GM12878 (cell line): ENCODE data around the gene PRKCE. TPM values are rescaled to one million over a fixed set of nuclear protein-coding genes. Genes with fewer than 3 reads are reported as not detected.

Experiments used
- ATAC-seq: fragments of 200-7000 bp; cut with Tn5 transposase; 3 replicates; pipeline ENCODE4 v1.9.1; 2020; ENCODE audit warnings: mild to moderate bottlenecking, moderate library complexity
- BruUV-seq: library from RNA; stranded (reverse); fragments of 400-500 nt; replicated peaks from 2 replicates; lab custom pipeline; 2021; lab: Mats Ljungman, UMichigan
- CTCF ChIA-PET: fragments of 300-600 bp; sonication (Branson Sonifier 250); formaldehyde crosslinking; extraction: SDS; loops from one replicate; lab custom pipeline; 2021; ENCODE audit warnings: inconsistent platforms; lab: Yijun Ruan, JAX
- POLR2A ChIA-PET: fragments of 350-600 bp; formaldehyde crosslinking; extraction: SDS; loops from one replicate; lab custom pipeline; 2021; ENCODE audit warnings: inconsistent platforms; lab: Charles Lee
- RAD21 ChIA-PET: fragments of 300-600 bp; sonication (Branson Sonifier 250); formaldehyde crosslinking; loops from one replicate; lab custom pipeline; 2023; ENCODE audit warnings: antibody characterized with exemption; ENCODE audit not compliant: unreplicated experiment; lab: Charles Lee
- SMC1A ChIA-PET: fragments of 300-600 bp; sonication (Branson Sonifier 250); formaldehyde crosslinking; loops from one replicate; lab custom pipeline; 2023; ENCODE audit not compliant: unreplicated experiment, uncharacterized antibody; lab: Charles Lee
- DNase-seq: peaks from one replicate; pipeline ENCODE4 v3.0.0-alpha.2; 2011; ENCODE audit warnings: low read depth, low spot score
- FAIRE-seq: peaks from 3 replicates; lab custom pipeline; 2011; peaks lifted over from hg19 to GRCh38; lab: Jason Lieb, UNC
- H2AFZ ChIP-seq: 2 replicates; pipeline ENCODE4 v1.6.0; 2011; ENCODE audit warnings: low read depth, low read length, control low read depth; ENCODE audit not compliant: control insufficient read depth
- H3K27ac ChIP-seq: 2 replicates; pipeline ENCODE4 v1.5.1; 2011; ENCODE audit warnings: control low read depth; ENCODE audit not compliant: control insufficient read depth, insufficient read depth
- H3K27me3 ChIP-seq, 2 experiments: replicated peaks in 1 of 2; 2 replicates each; pipeline versions ENCODE4 v1.6.0 to v1.6.1; 2011; ENCODE audit warnings: low read length in 1 of 2; ENCODE audit not compliant: control insufficient read depth in 2 of 2, insufficient read depth in 2 of 2
- H3K36me3 ChIP-seq, 2 experiments: 2 replicates each; pipeline ENCODE4 v1.5.1; 2011; ENCODE audit warnings: low read length in 1 of 2; ENCODE audit not compliant: control insufficient read depth in 2 of 2, insufficient read depth in 2 of 2
- H3K4me1 ChIP-seq: 2 replicates; pipeline ENCODE4 v1.6.1; 2011; ENCODE audit warnings: mild to moderate bottlenecking, low read length, moderate library complexity, mixed read lengths; ENCODE audit not compliant: control insufficient read depth, insufficient read depth
- H3K4me2 ChIP-seq: 2 replicates; pipeline ENCODE4 v1.6.0; 2011; ENCODE audit warnings: control low read depth; ENCODE audit not compliant: control insufficient read depth, insufficient read depth
- H3K4me3 ChIP-seq: fragments of 200-600 bp; sonication (generic); 2 replicates; pipeline ENCODE4 v1.5.1; 2016
- H3K79me2 ChIP-seq: 2 replicates; pipeline ENCODE4 v1.6.0; 2011; ENCODE audit warnings: low read length; ENCODE audit not compliant: control insufficient read depth, insufficient read depth
- H3K9ac ChIP-seq: 2 replicates; pipeline ENCODE4 v1.8.0; 2011; ENCODE audit warnings: low read length, control low read depth, mixed read lengths; ENCODE audit not compliant: control insufficient read depth, insufficient read depth
- H3K9me3 ChIP-seq: replicated peaks from 3 replicates; pipeline ENCODE4 v1.5.1; 2011; ENCODE audit warnings: mild to moderate bottlenecking, low read length; ENCODE audit not compliant: control insufficient read depth, insufficient read depth
- H4K20me1 ChIP-seq: 2 replicates; pipeline ENCODE4 v1.6.0; 2011; ENCODE audit not compliant: control insufficient read depth, insufficient read depth
- E2F8 ChIP-seq: fragments of 450-650 bp; IDR thresholded peaks from 2 replicates; pipeline ENCODE4 v1.6.1; 2018; ENCODE audit warnings: mild to moderate bottlenecking, low read depth, moderate library complexity; ENCODE audit not compliant: partially characterized antibody
- EGR1 ChIP-seq, 2 experiments: IDR thresholded peaks; 1 replicate in 1 of 2; 2 replicates in 1 of 2; pipeline ENCODE4 v1.6.1; 2011 to 2012; ENCODE audit warnings: low read depth in 2 of 2, low read length in 2 of 2, borderline replicate concordance in 1 of 2, mild to moderate bottlenecking in 1 of 2, moderate library complexity in 1 of 2
- JUND ChIP-seq: IDR thresholded peaks from 2 replicates; pipeline ENCODE4 v1.6.1; 2012; ENCODE audit warnings: low read depth, mild to moderate bottlenecking, low read length, improper control_type of control experiment, moderate library complexity
- KLF5 ChIP-seq: fragments of 450-650 bp; IDR thresholded peaks from 2 replicates; pipeline ENCODE4 v1.6.1; 2014; ENCODE audit warnings: mild to moderate bottlenecking; ENCODE audit not compliant: partially characterized antibody
- PRDM15 ChIP-seq: fragments of 450-650 bp; formaldehyde crosslinking; IDR thresholded peaks from 2 replicates; pipeline ENCODE4 v1.4.0; 2020; ENCODE audit warnings: mild to moderate bottlenecking, moderate library complexity
- RBBP5 ChIP-seq: fragments of 200-600 bp; sonication (generic); conservative IDR thresholded peaks from 2 replicates; pipeline ENCODE4 v1.6.1; 2016
- SPI1 ChIP-seq: IDR thresholded peaks from 2 replicates; pipeline ENCODE4 v1.6.1; 2011; ENCODE audit warnings: low read depth, mild to moderate bottlenecking, low read length, moderate library complexity, borderline replicate concordance; ENCODE audit not compliant: insufficient read depth
- YBX1 ChIP-seq: fragments of 450-650 bp; IDR thresholded peaks from 2 replicates; pipeline ENCODE4 v1.6.1; 2016; ENCODE audit warnings: antibody characterized with exemption
- ZNF207 ChIP-seq: fragments of 450-650 bp; IDR thresholded peaks from 2 replicates; pipeline ENCODE4 v1.6.1; 2014; ENCODE audit warnings: antibody characterized with exemption, mild to moderate bottlenecking, borderline replicate concordance
- WGBS: methylation state at CpG from one replicate; pipeline ENCODE4 v1.1.6; 2016; ENCODE audit warnings: low lambda C conversion rate; ENCODE audit not compliant: insufficient replicate concordance, insufficient coverage; ENCODE audit errors: missing lambda C conversion rate; 5-methylcytosine and 5-hydroxymethylcytosine counted together
- in situ Hi-C: fragments of 300-500 bp; cut with MboI; formaldehyde crosslinking; loops from 9 replicates; pipeline ENCODE4 v1.14.3; 2018; ENCODE audit warnings: mixed read lengths
- intact Hi-C: fragments of 100-400 bp; cut with micrococcal nuclease; formaldehyde crosslinking; loops from one replicate; pipeline ENCODE4 v1.14.2; 2022; ENCODE audit not compliant: unreplicated experiment
- polyA plus RNA-seq, 11 experiments: library from polyadenylated mRNA; depleted of rRNA in 4 of 11; unstranded in 6 of 11; stranded (reverse) in 5 of 11; fragments of >200 nt; fragmentation: Nextera tagmentation in 4 of 11; fragmentation: Illumina TruSeq in 1 of 11; extraction: Ambion mirVana in 4 of 11; extraction: Trizol in 1 of 11; gene quantifications; 1 replicate in 1 of 11; 2 replicates in 10 of 11; pipeline versions ENCODE4 v1.2.1 to v1.2.3, GENCODE V29; 2011 to 2016; ENCODE audit warnings: inconsistent platforms in 2 of 11, missing spikeins in 2 of 11, low read depth in 1 of 11
- total RNA-seq, 4 experiments: library from RNA; depleted of rRNA in 3 of 4; stranded (reverse); fragments of >200 nt in 3 of 4; fragmentation: Illumina TruSeq in 1 of 4; extraction: Trizol in 1 of 4; gene quantifications; 2 replicates each; pipeline versions ENCODE4 v1.2.1 to v1.2.3, GENCODE V29; 2013 to 2021

Gene PRKCE
- total and polyA plus RNA-seq, 10 of the 15 experiments (the other 5 are each of a cell fraction or from before 2014, with no cell fraction given) = 2.6 to 28.2 (median 11.3) TPM

- TF ChIP-seq PRDM15 (CRISPR knock-in tag) (no peak), YBX1 (no peak), SPI1 (no peak), RBBP5 (no peak), KLF5 (no peak), ZNF207 (no peak)
- TF ChIP-seq, all 136 proteins: peak for 0
Observed at GRCh38 chr2:46225150-46225625, 573.7 kb downstream of the PRKCE start (continued).

- ChIA-PET CTCF (interaction anchor here (1.0 kb wide), 1 partner anchor 162 kb away, joined by 3 read pairs; no protein-coding TSS in a partner anchor), SMC1A (interaction anchor here (0.6 to 2.4 kb wide), 7 partner anchors 13 to 162 kb away, joined by 3 to 10 read pairs (median 5); no protein-coding TSS in a partner anchor), POLR2A (interaction anchor here (0.9 kb wide), 1 partner anchor 20 kb away, joined by 3 read pairs; no protein-coding TSS in a partner anchor), RAD21 (interaction anchor here (1.1 to 1.8 kb wide), 4 partner anchors 10 to 163 kb away, joined by 3 to 10 read pairs (median 4); no protein-coding TSS in a partner anchor)
- H3K9ac ChIP-seq = no peak overlapping the region
- H3K4me1 ChIP-seq = peaks cover 14% of the 10 kb centered on the region
- no peaks in the 10 kb centered on the region for H3K27me3 ChIP-seq
- H3K79me2 ChIP-seq = no peaks in the 10 kb centered on the region
- H3K4me2 ChIP-seq = no peak overlapping the region
- intact Hi-C loops = loop anchor here (2.0 to 5.0 kb wide), 4 partner anchors 38 to 163 kb away; no protein-coding TSS in a partner anchor
- H3K4me3 ChIP-seq = no peak overlapping the region
- in situ Hi-C loops = no loop called here
- no TSS peak for BruUV-seq
- H2AFZ ChIP-seq = no peak overlapping the region
- H4K20me1 ChIP-seq = no peaks in the 10 kb centered on the region
- no peak for TF ChIP-seq JUND
- TF ChIP-seq E2F8 = no peak
- TF ChIP-seq EGR1 (IDR thresholded peaks at IDR 0.05; ENCODE audit: borderline replicate concordance in 1 of 2, low read depth in 2 of 2, low read length in 2 of 2) = no peak
- H3K9me3 ChIP-seq = no peaks in the 10 kb centered on the region; the same call in 2 of the 3 replicates
- ATAC-seq (no peak), DNase-seq (no peak), FAIRE-seq (no peak)
- H3K27ac ChIP-seq = no peak overlapping the region
- WGBS = 44% methylated on average over 1 of the region's 1 CpG
- H3K36me3 ChIP-seq = no peaks in the 10 kb centered on the region
Observed at GRCh38 chr2:46225730-46226129, 574.3 kb downstream of the PRKCE start.
